Thoracic aorta (tissue), 2 donors: ENCODE results near the gene UNC79. TPM values are rescaled to one million over a fixed set of nuclear protein-coding genes. Genes with fewer than 3 reads are reported as not detected.

Source experiments
- ATAC-seq: fragments of 150-250 bp; one replicate; pipeline ENCODE4 v1.8.0; 2017; ENCODE audit warnings: low read depth; ENCODE audit not compliant: insufficient number of reproducible peaks, low FRiP score
- DNase-seq: peaks from one replicate; pipeline ENCODE4 v3.0.0-alpha.2; 2020; ENCODE audit warnings: low spot score
- H3K27ac ChIP-seq, 2 donors: fragments of 200-600 bp; sonication (generic); 1 replicate in 1 of 2; 2 replicates in 1 of 2; pipeline ENCODE4 v1.5.1; 2016; ENCODE audit warnings: mild to moderate bottlenecking in 2 of 2, moderate library complexity in 2 of 2
- H3K27me3 ChIP-seq: fragments of 200-600 bp; sonication (generic); replicated peaks from 2 replicates; pipeline ENCODE4 v1.6.0; 2016; ENCODE audit warnings: mild to moderate bottlenecking; ENCODE audit not compliant: insufficient read depth
- H3K36me3 ChIP-seq: fragments of 200-600 bp; sonication (generic); one replicate; pipeline ENCODE4 v1.5.1; 2016
- H3K4me1 ChIP-seq, 2 donors: fragments of 200-600 bp; sonication (generic); 1 replicate in 1 of 2; 2 replicates in 1 of 2; pipeline versions ENCODE4 v1.5.1 to v1.6.0; 2016; ENCODE audit warnings: low read depth in 2 of 2, mild to moderate bottlenecking in 1 of 2; ENCODE audit not compliant: control insufficient read depth in 1 of 2
- H3K4me3 ChIP-seq: fragments of 200-600 bp; sonication (generic); 2 replicates; pipeline ENCODE4 v1.5.1; 2016; ENCODE audit warnings: mild to moderate bottlenecking
- H3K9me3 ChIP-seq: fragments of 200-600 bp; sonication (generic); 2 replicates; pipeline ENCODE4 v1.5.1; 2016
- total RNA-seq, 2 donors: library from RNA; depleted of rRNA; stranded (reverse); fragments of >200 nt; gene quantifications; one replicate each; pipeline versions ENCODE4 v1.1.0 to v1.2.3, GENCODE V29; 2016
- TF ChIP-seq, protein P1 (sequence below): fragments of 200-600 bp; sonication (generic); IDR thresholded peaks from one replicate; pipeline ENCODE4 v1.5.1; 2019; ENCODE audit warnings: antibody characterized with exemption

Gene UNC79
- total RNA-seq, 2 donors from 2014 or later, result 0.14 to 0.21 TPM

DNA sequence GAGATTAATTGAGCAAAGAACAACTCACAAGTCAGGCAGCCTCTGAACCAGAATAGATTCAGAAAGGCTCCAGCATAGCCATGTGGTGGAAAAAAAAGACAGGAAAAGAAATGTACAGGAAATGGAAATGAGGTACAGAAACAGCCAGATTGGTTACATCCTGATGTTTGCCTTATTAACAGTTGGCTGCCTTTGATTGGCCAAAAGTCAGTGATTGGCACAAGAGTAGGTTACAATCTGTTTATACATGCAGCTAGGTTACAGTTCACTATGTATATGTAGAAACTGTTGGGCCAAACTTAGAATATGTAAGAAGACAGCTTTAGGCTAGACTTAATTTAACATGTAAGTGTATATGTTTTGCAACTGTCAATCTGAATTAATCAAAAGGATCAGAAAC is 118.9 kb downstream of the UNC79 start:
- TF ChIP-seq, protein P1, sequence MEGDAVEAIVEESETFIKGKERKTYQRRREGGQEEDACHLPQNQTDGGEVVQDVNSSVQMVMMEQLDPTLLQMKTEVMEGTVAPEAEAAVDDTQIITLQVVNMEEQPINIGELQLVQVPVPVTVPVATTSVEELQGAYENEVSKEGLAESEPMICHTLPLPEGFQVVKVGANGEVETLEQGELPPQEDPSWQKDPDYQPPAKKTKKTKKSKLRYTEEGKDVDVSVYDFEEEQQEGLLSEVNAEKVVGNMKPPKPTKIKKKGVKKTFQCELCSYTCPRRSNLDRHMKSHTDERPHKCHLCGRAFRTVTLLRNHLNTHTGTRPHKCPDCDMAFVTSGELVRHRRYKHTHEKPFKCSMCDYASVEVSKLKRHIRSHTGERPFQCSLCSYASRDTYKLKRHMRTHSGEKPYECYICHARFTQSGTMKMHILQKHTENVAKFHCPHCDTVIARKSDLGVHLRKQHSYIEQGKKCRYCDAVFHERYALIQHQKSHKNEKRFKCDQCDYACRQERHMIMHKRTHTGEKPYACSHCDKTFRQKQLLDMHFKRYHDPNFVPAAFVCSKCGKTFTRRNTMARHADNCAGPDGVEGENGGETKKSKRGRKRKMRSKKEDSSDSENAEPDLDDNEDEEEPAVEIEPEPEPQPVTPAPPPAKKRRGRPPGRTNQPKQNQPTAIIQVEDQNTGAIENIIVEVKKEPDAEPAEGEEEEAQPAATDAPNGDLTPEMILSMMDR, result no peak
- no peak for ATAC-seq
- Histone ChIP-seq H3K36me3 (no peaks in the 10 kb centered on the region), H3K27me3 (no peaks in the 10 kb centered on the region), H3K4me3 (no peak overlapping the region), H3K27ac (no peak overlapping the region), H3K9me3 (no peaks in the 10 kb centered on the region), H3K4me1 (no peaks in the 10 kb centered on the region)
- DNase-seq, result no peak

DNA sequence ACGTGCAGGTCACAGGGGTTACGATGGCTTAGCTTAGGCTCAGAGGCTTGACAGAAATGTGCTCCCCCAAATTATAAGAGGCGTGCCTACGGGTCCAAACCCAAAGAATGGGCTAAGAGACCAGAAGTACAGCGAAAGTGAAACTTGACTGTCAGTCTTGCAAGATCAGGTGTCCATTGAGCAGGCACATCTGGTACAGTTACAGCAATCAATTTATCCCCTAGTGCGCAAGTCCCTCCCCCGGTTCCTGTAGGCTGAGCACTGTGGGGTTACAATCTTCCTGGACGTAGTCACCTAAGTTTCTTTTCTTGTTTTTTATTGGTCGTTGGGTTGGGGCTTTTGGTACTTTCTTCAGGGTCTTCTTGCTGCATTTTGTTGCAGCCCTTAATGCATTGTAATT is 134.2 kb downstream of the UNC79 start:
- Histone ChIP-seq H3K36me3 (no peaks in the 10 kb centered on the region), H3K4me3 (no peak overlapping the region), H3K27ac (no peak overlapping the region), H3K27me3 (no peaks in the 10 kb centered on the region), H3K4me1 (no peaks in the 10 kb centered on the region), H3K9me3 (no peaks in the 10 kb centered on the region)
- DNase-seq (no peak), ATAC-seq (no peak)
- TF ChIP-seq, protein P1, result no peak

DNA sequence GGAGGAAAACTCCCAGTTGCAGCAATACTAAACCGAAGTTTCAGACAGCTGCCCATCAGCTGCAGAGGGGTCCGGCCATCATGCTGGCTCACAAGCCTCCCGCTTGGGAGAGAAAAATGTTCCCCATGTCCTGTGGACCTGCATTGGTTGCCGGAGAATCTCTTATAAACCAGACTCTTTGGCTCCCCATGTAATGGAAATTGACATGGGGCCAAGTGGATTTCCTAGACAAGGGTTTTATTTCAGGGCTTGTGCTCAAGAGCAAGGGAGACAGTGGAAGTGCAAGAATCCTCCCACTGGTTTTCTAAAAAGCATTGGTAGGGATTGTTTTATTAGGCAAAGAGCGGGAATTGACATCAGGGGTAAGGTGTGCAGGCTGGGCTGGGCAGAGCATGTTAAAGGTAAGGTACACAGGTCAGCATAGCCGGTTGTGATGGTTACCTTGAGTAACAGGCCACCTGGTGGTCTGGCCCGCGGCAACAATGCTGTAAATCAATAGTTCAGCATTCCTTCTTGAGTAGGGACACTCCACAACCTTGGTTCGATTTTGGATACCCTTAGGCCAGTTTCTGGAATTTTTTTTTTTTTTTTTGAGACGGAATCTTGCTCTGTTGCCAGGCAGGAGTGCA is 135.4 kb downstream of the UNC79 start:
- H3K4me3 ChIP-seq, result no peak overlapping the region
- TF ChIP-seq, protein P1, result no peak
- no peaks in the 10 kb centered on the region for H3K9me3 ChIP-seq
- H3K27ac ChIP-seq, result no peak overlapping the region
- ATAC-seq (no peak), DNase-seq (no peak)
- no peaks in the 10 kb centered on the region for H3K4me1 ChIP-seq
- no peaks in the 10 kb centered on the region for H3K36me3 ChIP-seq
- no peaks in the 10 kb centered on the region for H3K27me3 ChIP-seq

DNA sequence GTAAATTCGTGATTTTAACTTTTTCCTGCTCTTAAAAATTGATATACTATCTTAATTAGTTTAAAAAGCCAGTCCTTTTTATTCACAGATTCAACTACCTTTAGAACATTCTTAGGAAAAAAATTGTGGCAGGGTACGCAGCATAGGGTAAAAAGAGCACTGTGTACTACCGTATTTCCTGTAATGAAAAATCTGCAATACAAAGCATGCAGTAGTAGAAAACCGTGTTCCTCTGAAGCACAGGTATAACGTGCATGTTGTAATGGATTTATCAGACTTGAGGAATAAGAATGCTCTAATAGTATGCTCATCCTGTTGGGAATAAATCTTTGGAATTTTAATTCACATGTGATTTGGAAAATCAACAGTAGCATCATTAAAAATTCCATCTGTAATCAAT is 140.5 kb downstream of the UNC79 start:
- Histone ChIP-seq H3K9me3 (no peaks in the 10 kb centered on the region), H3K27ac (no peak overlapping the region), H3K4me1 (no peaks in the 10 kb centered on the region), H3K4me3 (no peak overlapping the region), H3K36me3 (no peaks in the 10 kb centered on the region), H3K27me3 (no peaks in the 10 kb centered on the region)
- DNase-seq (no peak), ATAC-seq (no peak)
- TF ChIP-seq, protein P1, result no peak

DNA sequence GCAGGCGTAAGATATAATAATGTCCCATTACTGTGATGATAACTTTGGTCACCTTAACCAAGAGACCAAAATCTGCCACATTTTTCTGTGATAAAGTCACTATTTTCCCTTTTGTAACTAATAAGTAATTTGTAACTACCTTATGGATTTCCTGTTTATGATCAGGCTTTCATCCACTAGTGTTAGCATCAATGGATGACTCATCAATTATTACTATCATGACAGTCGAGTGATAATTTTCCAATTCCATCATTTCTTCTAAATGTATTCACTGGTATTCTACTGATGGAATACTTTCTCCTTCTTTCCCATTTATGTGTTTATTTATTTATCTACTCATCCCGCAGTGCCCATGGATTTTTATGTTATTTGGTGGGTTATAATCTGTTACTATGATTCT is 148.4 kb downstream of the UNC79 start:
- Histone ChIP-seq H3K27ac (no peak overlapping the region), H3K4me1 (no peaks in the 10 kb centered on the region), H3K4me3 (no peak overlapping the region), H3K36me3 (no peaks in the 10 kb centered on the region), H3K27me3 (no peaks in the 10 kb centered on the region), H3K9me3 (no peaks in the 10 kb centered on the region)
- ATAC-seq (no peak), DNase-seq (no peak)
- TF ChIP-seq, protein P1, result no peak
